Measurements from ENCODE around the gene SEC11A.

The SEC11A gene

DNA sequence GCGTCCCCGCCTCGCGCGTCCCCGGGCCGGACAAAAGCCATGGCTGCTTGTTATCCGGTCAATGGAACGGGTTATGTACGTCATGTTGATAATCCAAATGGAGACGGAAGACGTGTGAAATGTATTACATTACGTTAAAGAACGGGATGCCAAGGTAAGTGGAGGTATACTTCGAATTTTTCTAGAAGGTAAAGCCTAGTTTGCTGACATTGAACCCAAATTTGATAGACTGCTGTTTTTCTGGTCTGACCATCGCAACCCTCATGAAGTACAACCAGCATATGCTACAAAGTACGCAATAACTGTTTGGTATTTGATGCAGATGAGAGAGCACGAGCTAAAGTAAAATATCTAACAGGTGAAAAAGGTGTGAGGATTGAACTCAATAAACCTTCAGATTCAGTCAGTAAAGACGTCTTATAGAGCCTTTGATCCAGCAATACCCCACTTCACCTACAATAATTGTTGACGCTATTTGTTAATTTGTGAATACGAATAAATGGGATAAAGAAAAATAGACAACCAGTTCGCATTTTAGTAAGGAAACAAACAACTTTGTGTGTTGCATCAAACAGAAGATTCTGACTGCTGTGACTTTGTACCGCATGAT is 81.6 kb downstream of the SEC11A start:
- DNase-seq, result no peak

DNA sequence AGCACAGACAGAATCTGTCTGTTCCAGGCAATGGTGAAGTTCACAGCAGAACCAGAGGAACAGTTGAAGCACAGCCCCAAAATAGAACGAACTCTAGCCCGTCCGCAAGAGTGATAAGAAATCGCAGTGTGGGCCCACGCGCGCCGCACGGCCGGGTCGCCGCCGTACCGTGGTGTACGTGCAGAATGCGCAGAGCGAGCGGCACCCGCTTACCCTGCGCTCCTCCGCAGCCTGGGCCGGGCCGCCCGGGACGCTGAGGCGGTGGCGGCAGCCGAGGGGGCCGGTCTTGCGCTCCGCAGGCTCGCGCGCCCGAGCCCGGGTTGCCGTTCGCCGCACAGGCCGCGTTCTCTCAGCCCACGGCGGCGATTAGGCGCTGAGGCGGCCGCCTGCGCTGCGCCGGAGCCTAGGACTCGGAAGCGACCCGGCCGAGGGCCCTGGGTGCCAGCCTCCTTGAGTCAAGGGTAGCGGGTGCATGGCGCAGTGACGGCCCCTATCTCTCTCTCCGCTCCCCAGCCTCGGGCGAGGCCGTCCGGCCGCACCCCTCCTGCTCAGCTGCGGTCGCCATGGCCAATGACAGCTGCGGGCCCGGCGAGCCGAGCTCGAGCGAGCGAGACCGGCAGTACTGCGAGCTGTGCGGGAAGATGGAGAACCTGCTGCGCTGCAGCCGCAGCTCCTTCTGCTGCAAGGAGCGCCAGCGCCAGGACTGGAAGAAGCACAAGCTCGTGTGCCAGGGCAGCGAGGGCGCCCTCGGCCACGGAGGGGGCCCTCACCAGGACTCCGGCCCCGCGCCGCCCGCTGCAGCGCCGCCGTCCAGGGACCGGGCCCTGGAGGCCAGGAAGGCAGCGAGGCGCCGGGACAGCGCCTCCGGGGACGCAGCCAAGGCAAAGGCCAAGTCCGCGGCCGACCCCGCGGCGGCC is 82.4 kb downstream of the SEC11A start:
- DNase-seq, result peak; percentile 47

DNA sequence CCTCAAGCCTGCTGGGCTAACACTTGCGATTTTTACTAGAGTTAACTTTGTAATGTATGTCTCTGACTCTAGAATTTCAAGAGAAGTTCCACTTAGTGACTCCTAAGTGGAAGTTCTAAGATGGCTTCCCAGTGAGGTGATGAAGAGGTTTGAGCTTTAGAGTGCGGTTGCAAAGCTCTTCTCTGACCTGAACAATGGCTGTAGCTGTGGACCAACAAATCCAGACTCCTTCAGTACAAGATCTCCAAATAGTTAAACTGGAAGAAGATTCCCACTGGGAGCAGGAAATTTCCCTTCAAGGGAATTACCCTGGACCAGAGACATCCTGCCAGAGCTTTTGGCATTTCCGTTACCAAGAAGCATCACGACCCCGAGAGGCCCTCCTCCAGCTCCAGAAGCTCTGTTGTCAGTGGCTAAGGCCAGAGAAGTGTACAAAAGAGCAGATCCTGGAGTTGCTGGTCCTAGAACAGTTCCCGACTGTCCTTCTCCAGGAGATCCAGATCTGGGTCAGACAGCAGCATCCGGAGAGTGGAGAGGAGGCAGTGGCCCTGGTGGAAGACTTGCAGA is 84.2 kb downstream of the SEC11A start:
- no peak for DNase-seq

DNA sequence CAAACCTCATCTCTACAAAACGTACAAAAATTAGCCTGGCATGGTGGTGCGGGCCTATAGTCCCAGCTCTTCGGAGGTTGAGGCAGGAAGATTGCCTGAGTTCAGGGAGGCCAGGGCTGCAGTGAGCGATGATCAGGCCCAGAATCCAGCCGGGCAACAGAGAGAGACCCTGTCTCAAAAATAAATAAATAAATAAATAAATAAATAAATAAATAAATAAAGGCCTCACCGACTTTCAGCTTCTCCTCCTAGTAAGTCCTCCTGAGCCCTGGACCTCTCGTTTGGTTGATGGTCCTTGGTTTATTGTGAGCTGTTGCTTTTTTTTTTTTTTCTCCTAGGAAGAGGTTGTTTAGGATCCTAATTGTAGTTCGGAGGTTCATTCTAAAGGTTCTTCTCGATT is 86.9 kb downstream of the SEC11A start:
- no peak for DNase-seq

DNA sequence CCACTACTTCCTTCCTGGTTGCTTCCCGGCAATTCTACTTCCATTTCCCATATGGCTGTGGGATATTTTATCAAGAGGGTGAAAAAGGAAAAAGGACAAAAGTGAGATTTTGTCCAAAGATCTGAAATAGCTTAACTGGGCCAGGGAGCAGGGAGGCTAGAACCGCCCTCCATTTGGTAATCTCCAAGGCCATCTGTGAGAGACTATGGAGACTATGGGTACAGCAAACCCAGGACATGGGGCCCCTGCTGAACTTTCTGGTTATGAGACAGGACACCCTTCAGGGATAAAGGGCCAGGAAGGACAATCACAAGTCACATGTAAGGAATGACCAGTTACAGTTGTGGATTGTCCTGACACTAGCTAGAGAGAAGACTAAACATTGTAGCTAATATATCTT is 90.8 kb downstream of the SEC11A start:
- DNase-seq, result no peak

DNA sequence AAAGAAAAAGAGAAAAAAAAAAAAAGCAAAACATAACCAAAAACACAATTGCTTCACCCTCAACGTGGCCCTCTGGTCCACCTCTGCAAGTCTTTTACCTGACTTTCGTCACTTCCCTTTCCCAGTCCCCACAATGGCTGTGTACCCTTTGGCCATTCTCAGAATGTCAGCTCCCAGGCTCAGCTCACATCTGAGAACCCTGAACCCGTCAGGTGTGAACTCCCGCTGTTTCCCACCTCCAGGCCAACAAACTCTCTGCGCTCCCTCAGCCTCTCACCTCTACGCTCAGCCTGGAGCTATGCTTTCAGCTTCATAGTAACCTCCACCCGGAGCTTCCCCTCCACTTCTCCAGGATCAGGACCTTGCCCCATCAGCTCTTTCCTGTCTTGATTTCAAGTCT is 91.6 kb downstream of the SEC11A start:
- no peak for DNase-seq

DNA sequence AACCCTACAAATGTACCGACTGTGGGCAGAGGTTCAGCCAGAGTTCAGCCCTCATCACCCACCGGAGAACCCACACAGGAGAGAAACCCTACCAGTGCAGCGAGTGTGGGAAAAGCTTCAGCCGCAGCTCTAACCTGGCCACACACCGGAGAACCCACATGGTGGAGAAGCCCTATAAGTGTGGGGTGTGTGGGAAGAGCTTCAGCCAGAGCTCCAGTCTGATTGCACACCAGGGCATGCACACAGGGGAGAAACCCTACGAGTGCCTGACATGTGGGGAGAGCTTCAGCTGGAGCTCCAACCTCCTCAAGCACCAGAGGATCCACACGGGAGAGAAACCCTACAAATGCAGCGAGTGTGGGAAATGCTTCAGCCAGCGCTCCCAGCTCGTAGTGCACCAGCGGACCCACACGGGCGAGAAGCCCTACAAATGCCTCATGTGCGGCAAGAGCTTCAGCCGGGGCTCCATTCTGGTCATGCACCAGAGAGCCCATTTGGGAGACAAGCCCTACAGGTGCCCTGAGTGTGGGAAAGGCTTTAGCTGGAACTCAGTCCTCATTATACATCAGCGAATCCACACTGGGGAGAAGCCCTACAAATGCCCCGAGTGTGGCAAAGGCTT is 94.5 kb downstream of the SEC11A start:
- no peak for DNase-seq

DNA sequence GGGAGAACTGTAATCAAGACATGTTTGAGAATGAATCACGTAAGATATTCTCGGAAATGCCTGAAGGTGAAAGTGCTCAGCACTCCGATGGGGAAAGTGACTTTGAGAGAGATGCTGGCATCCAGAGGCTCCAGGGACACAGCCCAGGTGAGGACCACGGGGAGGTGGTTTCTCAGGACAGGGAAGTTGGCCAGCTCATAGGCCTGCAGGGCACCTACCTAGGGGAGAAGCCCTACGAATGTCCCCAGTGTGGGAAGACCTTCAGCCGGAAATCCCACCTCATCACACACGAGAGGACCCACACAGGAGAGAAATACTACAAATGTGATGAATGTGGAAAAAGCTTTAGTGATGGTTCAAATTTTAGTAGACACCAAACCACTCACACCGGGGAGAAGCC is 95.3 kb downstream of the SEC11A start:
- no peak for DNase-seq
